Natural killer cell (primary cell): ENCODE measurements around the gene USP38. TPM values are rescaled to one million over a fixed set of nuclear protein-coding genes. Genes with fewer than 3 reads are reported as not detected.

Experiments
- ATAC-seq, 3 donors: fragments of 150-1000 bp in 2 of 3; fragments of 200-7000 bp in 1 of 3; cut with Tn5 transposase; 1 replicate in 1 of 3; 2 replicates in 2 of 3; pipeline ENCODE4 v1.10.0; 2021; ENCODE audit warnings: mild to moderate bottlenecking in 2 of 3, moderate library complexity in 2 of 3
- DNase-seq, 2 donors: peaks; one replicate each; pipeline versions ENCODE4 v3.0.0 to v3.0.0-alpha.2; 2013 to 2021; ENCODE audit warnings: mixed read lengths in 1 of 2
- H3K27ac ChIP-seq: one replicate; pipeline ENCODE4 v1.5.1; 2013; ENCODE audit warnings: mild to moderate bottlenecking, low read length
- H3K27me3 ChIP-seq: one replicate; pipeline ENCODE4 v1.6.1; 2013; ENCODE audit warnings: low read length; ENCODE audit not compliant: control insufficient read depth, insufficient read depth
- H3K36me3 ChIP-seq: one replicate; pipeline ENCODE4 v1.6.1; 2013; ENCODE audit warnings: low read length; ENCODE audit not compliant: control insufficient read depth, insufficient read depth
- H3K4me1 ChIP-seq: one replicate; pipeline ENCODE4 v1.6.1; 2013; ENCODE audit warnings: low read length; ENCODE audit not compliant: control insufficient read depth, insufficient read depth
- H3K4me3 ChIP-seq: one replicate; pipeline ENCODE4 v1.5.1; 2013; ENCODE audit warnings: low read length
- H3K9me3 ChIP-seq: one replicate; pipeline ENCODE4 v1.6.1; 2013; ENCODE audit warnings: low read length; ENCODE audit not compliant: control insufficient read depth, insufficient read depth
- H3K27ac Mint-ChIP-seq, 2 donors: one replicate each; pipeline ENCODE4 v1.8.0; 2022; ENCODE audit warnings: mild to moderate bottlenecking in 2 of 2, mixed read lengths in 2 of 2, moderate library complexity in 1 of 2
- H3K27me3 Mint-ChIP-seq, 2 donors: one replicate each; pipeline ENCODE4 v1.8.0; 2022; ENCODE audit warnings: low read depth in 2 of 2, mixed read lengths in 2 of 2
- H3K36me3 Mint-ChIP-seq: one replicate; pipeline ENCODE4 v1.8.0; 2022; ENCODE audit warnings: mixed read lengths
- H3K4me1 Mint-ChIP-seq, 2 donors: one replicate each; pipeline ENCODE4 v1.8.0; 2022; ENCODE audit warnings: mixed read lengths in 2 of 2
- H3K4me3 Mint-ChIP-seq: one replicate; pipeline ENCODE4 v1.8.0; 2022; ENCODE audit warnings: mild to moderate bottlenecking, moderate library complexity, mixed read lengths
- H3K9me3 Mint-ChIP-seq, 2 donors: one replicate each; pipeline ENCODE4 v1.8.0; 2022; ENCODE audit warnings: mixed read lengths in 2 of 2
- WGBS: methylation state at CpG from one replicate; pipeline ENCODE4 v1.1.7; 2013; ENCODE audit warnings: missing lambda C conversion rate; ENCODE audit not compliant: insufficient coverage; 5-methylcytosine and 5-hydroxymethylcytosine counted together
- intact Hi-C: fragments of 100-400 bp; cut with micrococcal nuclease; formaldehyde crosslinking; loops from one replicate; pipeline ENCODE4 v1.14.2; 2022
- total RNA-seq, 4 donors: library from RNA; stranded (reverse); fragments of 120-200 nt in 1 of 4; gene quantifications; one replicate each; pipeline versions ENCODE4 v1.2.3 to v1.2.4, GENCODE V29; 2013 to 2022
- TF ChIP-seq, protein P1 (sequence below): fragments of 200-600 bp; IDR thresholded peaks from one replicate; pipeline ENCODE4 v1.8.0; 2022; ENCODE audit warnings: antibody characterized with exemption

Gene USP38
- total RNA-seq, 3 donors from 2014 or later (not counting 1 experiment from before 2014, with no cell fraction given): 35.6 to 39.5 (median 36.7) TPM

DNA sequence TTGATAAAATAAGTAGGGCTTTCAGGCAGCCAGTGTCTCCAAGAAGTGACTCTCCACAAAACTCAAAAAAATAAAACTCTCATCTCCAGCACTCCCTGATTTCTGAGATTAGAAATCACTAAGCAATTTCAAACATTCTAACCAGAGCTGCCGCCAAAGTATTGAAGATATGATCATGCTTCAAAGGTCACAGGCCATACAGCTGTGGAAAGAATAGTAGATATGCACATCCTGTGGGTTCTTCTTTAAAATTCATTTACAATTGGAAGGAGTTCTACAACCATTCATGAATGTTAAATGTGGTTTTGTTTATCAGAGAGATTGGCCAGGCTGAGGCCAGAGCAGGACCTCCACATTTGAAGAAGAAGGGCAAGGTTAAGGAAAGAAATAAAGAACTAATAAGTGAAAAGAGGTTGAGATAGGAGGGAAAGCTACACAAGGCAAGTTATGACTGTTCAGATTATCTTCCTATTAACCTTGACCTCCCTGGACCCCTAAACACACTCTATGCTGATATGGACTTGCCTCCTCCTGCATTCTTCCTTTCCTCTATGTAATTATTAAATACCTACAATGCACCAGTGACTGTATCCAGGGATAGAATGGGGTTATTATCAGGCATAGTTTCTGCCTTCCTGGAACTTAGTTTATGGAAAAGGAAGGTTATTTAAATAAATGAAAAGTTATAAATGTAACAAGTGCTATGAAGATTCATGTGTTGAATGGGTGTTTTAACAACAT is 56.4 kb downstream of the USP38 start:
- ATAC-seq (no peak), DNase-seq (no peak)
- no peaks in the 10 kb centered on the region for H3K27me3 ChIP-seq
- H3K9me3 Mint-ChIP-seq: no peaks in the 10 kb centered on the region
- no peaks in the 10 kb centered on the region for H3K4me1 Mint-ChIP-seq
- no peak overlapping the region for H3K27ac ChIP-seq
- no CpG with 5 or more reads among the region's 1 CpG for WGBS
- H3K27me3 Mint-ChIP-seq: no peaks in the 10 kb centered on the region
- no peak overlapping the region for H3K4me3 Mint-ChIP-seq
- no peaks in the 10 kb centered on the region for H3K36me3 Mint-ChIP-seq
- no peak overlapping the region for H3K4me3 ChIP-seq
- intact Hi-C loops: no loop called here
- H3K9me3 ChIP-seq: no peaks in the 10 kb centered on the region
- H3K4me1 ChIP-seq: no peaks in the 10 kb centered on the region
- H3K27ac Mint-ChIP-seq: no peak overlapping the region
- H3K36me3 ChIP-seq: no peaks in the 10 kb centered on the region
- TF ChIP-seq, protein P1, sequence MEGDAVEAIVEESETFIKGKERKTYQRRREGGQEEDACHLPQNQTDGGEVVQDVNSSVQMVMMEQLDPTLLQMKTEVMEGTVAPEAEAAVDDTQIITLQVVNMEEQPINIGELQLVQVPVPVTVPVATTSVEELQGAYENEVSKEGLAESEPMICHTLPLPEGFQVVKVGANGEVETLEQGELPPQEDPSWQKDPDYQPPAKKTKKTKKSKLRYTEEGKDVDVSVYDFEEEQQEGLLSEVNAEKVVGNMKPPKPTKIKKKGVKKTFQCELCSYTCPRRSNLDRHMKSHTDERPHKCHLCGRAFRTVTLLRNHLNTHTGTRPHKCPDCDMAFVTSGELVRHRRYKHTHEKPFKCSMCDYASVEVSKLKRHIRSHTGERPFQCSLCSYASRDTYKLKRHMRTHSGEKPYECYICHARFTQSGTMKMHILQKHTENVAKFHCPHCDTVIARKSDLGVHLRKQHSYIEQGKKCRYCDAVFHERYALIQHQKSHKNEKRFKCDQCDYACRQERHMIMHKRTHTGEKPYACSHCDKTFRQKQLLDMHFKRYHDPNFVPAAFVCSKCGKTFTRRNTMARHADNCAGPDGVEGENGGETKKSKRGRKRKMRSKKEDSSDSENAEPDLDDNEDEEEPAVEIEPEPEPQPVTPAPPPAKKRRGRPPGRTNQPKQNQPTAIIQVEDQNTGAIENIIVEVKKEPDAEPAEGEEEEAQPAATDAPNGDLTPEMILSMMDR: no peak

DNA sequence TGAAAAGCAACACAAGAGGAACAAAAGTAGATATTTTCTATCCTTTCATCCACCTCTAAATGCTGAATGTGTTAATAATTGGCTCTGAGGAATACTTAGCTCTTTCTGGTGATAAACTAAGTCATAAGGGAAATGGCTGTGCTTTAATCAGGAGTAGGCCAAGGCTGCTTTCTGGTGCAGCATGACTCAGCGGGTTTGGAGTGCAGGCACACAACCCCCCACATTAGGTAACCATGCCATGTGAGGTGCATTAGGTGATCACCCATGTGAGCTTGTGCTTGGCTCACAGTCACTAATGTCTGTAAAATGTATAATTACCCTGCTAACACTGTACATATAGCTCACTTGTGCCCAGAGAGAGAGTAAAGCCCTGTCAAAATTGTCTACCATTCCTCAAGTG is 57.2 kb downstream of the USP38 start:
- TF ChIP-seq, protein P1: no peak
- 89% methylated on average over 1 of the region's 1 CpG for WGBS
- Histone ChIP-seq H3K4me1 (no peaks in the 10 kb centered on the region), H3K36me3 (no peaks in the 10 kb centered on the region), H3K9me3 (no peaks in the 10 kb centered on the region), H3K27me3 (no peaks in the 10 kb centered on the region), H3K4me3 (no peak overlapping the region), H3K27ac (no peak overlapping the region)
- Mint-ChIP-seq H3K4me3 (no peak overlapping the region), H3K27me3 (peaks cover 0 to 3% of the 10 kb centered on the region in 2 donors), H3K36me3 (no peaks in the 10 kb centered on the region), H3K9me3 (no peaks in the 10 kb centered on the region), H3K27ac (no peak overlapping the region), H3K4me1 (no peaks in the 10 kb centered on the region)
- intact Hi-C loops: no loop called here
- ATAC-seq: no peak
- DNase-seq: no peak

DNA sequence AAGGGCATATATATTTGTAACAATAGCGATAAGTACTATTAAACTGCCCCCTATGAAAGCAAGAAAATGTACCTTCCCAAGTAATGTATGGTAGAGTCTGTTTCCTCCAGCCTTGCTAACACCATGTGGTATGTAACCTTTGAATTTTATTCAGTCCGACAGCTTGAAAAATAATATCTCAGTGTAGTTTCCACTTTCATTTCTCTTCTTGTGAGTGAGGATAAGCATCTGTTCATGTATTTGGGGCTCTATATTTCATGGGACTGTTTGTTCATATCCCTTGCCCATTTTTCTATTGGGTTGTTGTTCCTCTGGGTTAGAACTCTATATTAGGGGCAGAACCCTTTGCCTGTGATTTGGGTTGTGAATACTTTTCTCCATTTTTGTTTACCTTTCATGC is 58.3 kb downstream of the USP38 start:
- H3K4me1 ChIP-seq: no peaks in the 10 kb centered on the region
- 100% methylated on average over 1 of the region's 2 CpGs for WGBS
- no peak overlapping the region for H3K27ac ChIP-seq
- ATAC-seq (no peak), DNase-seq (no peak)
- Mint-ChIP-seq H3K27me3 (peaks cover 3 to 6% of the 10 kb centered on the region in 2 donors), H3K4me3 (no peak overlapping the region), H3K36me3 (no peaks in the 10 kb centered on the region), H3K9me3 (no peaks in the 10 kb centered on the region), H3K4me1 (no peaks in the 10 kb centered on the region), H3K27ac (no peak overlapping the region)
- H3K9me3 ChIP-seq: no peaks in the 10 kb centered on the region
- intact Hi-C loops: no loop called here
- no peaks in the 10 kb centered on the region for H3K36me3 ChIP-seq
- H3K4me3 ChIP-seq: no peak overlapping the region
- H3K27me3 ChIP-seq: no peaks in the 10 kb centered on the region
- TF ChIP-seq, protein P1: no peak

DNA sequence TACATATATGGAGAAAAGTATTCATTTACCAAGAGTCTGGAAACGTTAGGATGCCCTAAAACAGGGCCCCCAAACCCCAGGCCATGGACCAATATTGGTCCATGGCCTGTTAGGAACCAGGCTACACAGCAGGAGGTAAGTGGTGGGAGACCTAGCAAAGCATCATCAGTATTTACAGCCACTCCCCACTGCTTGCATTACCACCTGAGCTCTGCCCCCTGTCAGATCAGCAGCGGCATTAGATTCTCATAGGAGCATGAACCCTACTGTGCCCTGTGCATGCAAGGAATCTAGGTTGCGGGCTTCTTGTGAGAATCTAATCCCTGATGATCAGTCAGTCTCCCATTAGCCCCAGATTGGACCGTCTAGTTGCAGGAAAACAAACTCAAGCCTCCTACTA is 62.3 kb downstream of the USP38 start:
- H3K27me3 Mint-ChIP-seq: peaks cover 3 to 9% of the 10 kb centered on the region in 2 donors
- WGBS: 93% methylated on average over 3 of the region's 4 CpGs
- H3K36me3 ChIP-seq: no peaks in the 10 kb centered on the region
- no peaks in the 10 kb centered on the region for H3K4me1 ChIP-seq
- H3K4me3 ChIP-seq: no peak overlapping the region
- ATAC-seq (no peak), DNase-seq (no peak)
- no peaks in the 10 kb centered on the region for H3K9me3 ChIP-seq
- no peak overlapping the region for H3K4me3 Mint-ChIP-seq
- H3K27me3 ChIP-seq: no peaks in the 10 kb centered on the region
- H3K27ac Mint-ChIP-seq: no peak overlapping the region
- H3K9me3 Mint-ChIP-seq: no peaks in the 10 kb centered on the region
- intact Hi-C loops: no loop called here
- no peaks in the 10 kb centered on the region for H3K36me3 Mint-ChIP-seq
- TF ChIP-seq, protein P1: no peak
- no peaks in the 10 kb centered on the region for H3K4me1 Mint-ChIP-seq
- no peak overlapping the region for H3K27ac ChIP-seq
